ENCODE measurements around the gene PHF5A. TPM values are rescaled to one million over a fixed set of nuclear protein-coding genes. Genes with fewer than 3 reads are reported as not detected.

PHF5A gene
- total and polyA plus RNA-seq, 2 donors (not counting 3 experiments of a cell fraction or from before 2014, with no cell fraction given) = 61.1 to 63.7 TPM

DNA sequence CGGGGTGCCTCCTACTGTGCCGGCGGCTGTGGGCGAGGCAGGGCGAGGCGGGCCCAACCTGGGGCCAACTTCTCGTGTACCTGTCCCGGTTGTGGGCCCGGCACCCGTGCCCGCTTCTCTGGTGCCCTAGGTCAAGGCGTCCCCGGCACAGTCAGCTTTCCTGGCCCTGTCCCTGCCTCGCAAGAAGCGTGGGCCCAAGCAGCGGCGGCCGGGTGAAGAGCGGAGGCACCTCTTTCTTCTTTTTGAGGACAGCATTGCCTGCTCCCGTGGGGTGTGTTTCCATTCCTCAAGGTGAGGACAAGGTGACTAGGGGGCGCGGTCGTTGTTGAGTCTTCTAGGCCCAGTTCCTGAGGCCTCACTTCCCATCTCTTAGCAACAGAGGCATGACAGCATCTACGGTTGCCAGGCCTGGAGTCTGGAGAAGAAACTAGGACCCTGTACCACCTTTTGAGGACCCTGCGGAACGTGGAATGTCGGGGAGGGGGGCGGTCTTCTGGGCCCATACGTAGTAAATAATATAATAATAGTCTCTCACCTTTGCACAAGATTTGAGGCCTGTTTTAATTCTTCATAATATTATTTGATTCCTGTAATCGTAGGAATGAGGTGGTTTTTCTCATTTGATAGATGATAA is 843 bp upstream of the PHF5A start:
- Histone ChIP-seq H3K4me2 (ENCODE audit: insufficient read depth, low read length) (peak overlapping the region; percentile 85), H3K4me1 (ENCODE audit: control insufficient read depth, extremely low read depth, insufficient read depth, low read length) (peaks cover 17% of the 10 kb centered on the region), H2AFZ (ENCODE audit: low read depth, low read length) (peak overlapping the region; percentile 45), H3K9ac (replicated peaks; ENCODE audit: extremely low read depth, insufficient read depth, low read length) (peak overlapping the region; percentile 83), H3K4me3 (replicated peaks in 1 of 3; ENCODE audit: insufficient read depth in 1 of 3, low read depth in 1 of 3, low read length in 3 of 3) (peak overlapping the region; percentile 78 to 96 (median 81)), H3K27me3 (ENCODE audit: control insufficient read depth in 2 of 2, insufficient read depth in 2 of 2, low read length in 2 of 2) (no peaks in the 10 kb centered on the region), H3K9me1 (replicated peaks; ENCODE audit: control insufficient read depth, extremely low read depth, insufficient read depth, low read length) (no peaks in the 10 kb centered on the region), H3K79me2 (ENCODE audit: control insufficient read depth, insufficient read depth, low read length) (peaks cover 76% of the 10 kb centered on the region), H3K27ac (ENCODE audit: insufficient read depth, low read depth, low read length) (peak overlapping the region; percentile 83), H4K20me1 (replicated peaks; ENCODE audit: control insufficient read depth, extremely low read depth, insufficient read depth, low read length) (no peaks in the 10 kb centered on the region), H3K36me3 (ENCODE audit: control insufficient read depth in 2 of 2, extremely low read depth in 1 of 2, insufficient read depth in 2 of 2, low read length in 2 of 2) (peaks cover 12 to 24% of the 10 kb centered on the region in 2 experiments), H3K9me3 (replicated peaks; ENCODE audit: control insufficient read depth, insufficient read depth, low read length) (no peaks in the 10 kb centered on the region)
- BruUV-seq (replicated peaks) = TSS peak; percentile 43
- no peak for TF ChIP-seq MYC (IDR thresholded peaks at IDR 0.05; ENCODE audit: low read depth, low read length)
- no peak for TF ChIP-seq GATA2 (IDR thresholded peaks at IDR 0.05; ENCODE audit: insufficient read depth, insufficient read length, low read depth, low read length)
- TF ChIP-seq EZH2 (IDR thresholded peaks at IDR 0.05; ENCODE audit: borderline replicate concordance, low read depth, low read length, severe bottlenecking) = no peak
- no peak for TF ChIP-seq JUN (IDR thresholded peaks at IDR 0.05; ENCODE audit: borderline replicate concordance, insufficient read depth, insufficient read length, low read depth)
- TF ChIP-seq POLR2AphosphoS5 (IDR thresholded peaks at IDR 0.05; ENCODE audit: insufficient read depth, low read depth, low read length) = no peak
- TF ChIP-seq FOS (IDR thresholded peaks at IDR 0.05; ENCODE audit: borderline replicate concordance, insufficient read depth, low read length) = no peak
- TF ChIP-seq MAX (IDR thresholded peaks at IDR 0.05; ENCODE audit: insufficient read depth, insufficient read length) = no peak
- no peak for TF ChIP-seq POLR2A (IDR thresholded peaks at IDR 0.05; ENCODE audit: low read depth, low read length)
- TF ChIP-seq CTCF (IDR thresholded peaks at IDR 0.05; ENCODE audit: extremely low read depth in 1 of 2, insufficient read depth in 1 of 2, low read depth in 1 of 2, low read length in 2 of 2) = no peak
- DNase-seq (ENCODE audit: low read depth, low spot score) = no peak
- intact Hi-C loops (cut with micrococcal nuclease) = loop anchor here (1.0 kb wide), 1 partner anchor 48 kb away; no protein-coding TSS in a partner anchor
- CTCF ChIA-PET = interaction anchor here (1.0 to 2.9 kb wide), 10 partner anchors 10 to 74 kb away, joined by 3 to 12 read pairs (median 4); partner anchors contain the start of gene POLR3H
- POLR2A ChIA-PET = interaction anchor here (1.0 to 1.7 kb wide), 6 partner anchors 10 to 88 kb away, joined by 3 to 25 read pairs (median 8); partner anchors contain the start of genes TEF and TOB2
- dilution Hi-C loops (cut with MboI; ENCODE audit: extremely low pct_ligation_motif_present, low sequenced_read_pairs) = no loop called here
- no peak for FAIRE-seq

All from endothelial cell of umbilical vein (primary cell).